ENCODE measurements around the gene MBP. TPM values are rescaled to one million over a fixed set of nuclear protein-coding genes. Genes with fewer than 3 reads are reported as not detected.

MBP gene
- total and polyA plus RNA-seq, 2 experiments from 2014 or later, result 18.4 to 22.9 TPM

- no peak for TF ChIP-seq EZH2phosphoT487 (IDR thresholded peaks at IDR 0.05; ENCODE audit: unreplicated experiment)
Observed at GRCh38 chr18:76955524-76956170, 176.9 kb downstream of the MBP start (continued).

- Histone ChIP-seq H3K4me2 (no peak overlapping the region), H3K27me3 (ENCODE audit: insufficient read depth) (no peaks in the 10 kb centered on the region), H3K4me1 (ENCODE audit: insufficient read depth) (no peaks in the 10 kb centered on the region), H3F3A (replicated peaks; ENCODE audit: low read depth) (no peaks in the 10 kb centered on the region), H3K9me2 (ENCODE audit: insufficient read depth) (no peaks in the 10 kb centered on the region), H3K79me2 (replicated peaks; ENCODE audit: insufficient read depth) (no peaks in the 10 kb centered on the region), H2AFZ (no peak overlapping the region), H3K36me3 (ENCODE audit: insufficient read depth) (no peaks in the 10 kb centered on the region), H3K4me3 (no peak overlapping the region), H3K27ac (ENCODE audit: low read depth) (no peak overlapping the region), H4K20me1 (replicated peaks; ENCODE audit: insufficient read depth) (no peaks in the 10 kb centered on the region; the same call in 1 of the 2 replicates)
- Mint-ChIP-seq H3K4me1 (peaks cover 10% of the 10 kb centered on the region; the same call in 1 of the 3 replicates), H3K27me3 (ENCODE audit: insufficient read depth, low read depth, poor library complexity) (peaks cover 2% of the 10 kb centered on the region), H3K4me3 (no peak overlapping the region), H3K27ac (no peak overlapping the region), H3K36me3 (ENCODE audit: low read depth) (peaks cover 20% of the 10 kb centered on the region), H3K9me3 (no peaks in the 10 kb centered on the region)
- DNase-seq (ENCODE audit: low spot score), result no peak
- no peak for ATAC-seq
- TF ChIP-seq ZNF462 (CRISPR knock-in tag; IDR thresholded peaks at IDR 0.05) (no peak), STAT1 (IDR thresholded peaks at IDR 0.05; ENCODE audit: unreplicated experiment) (no peak), NANOG (IDR thresholded peaks at IDR 0.05; ENCODE audit: borderline replicate concordance) (no peak), ETS1 (IDR thresholded peaks at IDR 0.05) (no peak), POLR2AphosphoS5 (IDR thresholded peaks at IDR 0.05; ENCODE audit: low read depth) (no peak), REST (IDR thresholded peaks at IDR 0.05; ENCODE audit: unreplicated experiment) (no peak), ZNF114 (CRISPR knock-in tag; IDR thresholded peaks at IDR 0.05) (no peak), CREB1 (CRISPR knock-in tag; IDR thresholded peaks at IDR 0.05; ENCODE audit: low read depth) (no peak), ZNF331 (CRISPR knock-in tag; IDR thresholded peaks at IDR 0.05; ENCODE audit: low read depth) (no peak), CTCF (conservative IDR thresholded peaks at IDR 0.05; ENCODE audit: low read depth in 2 of 2) (no peak), JUNB (IDR thresholded peaks at IDR 0.05; ENCODE audit: unreplicated experiment) (no peak), EZH2phosphoT487 (IDR thresholded peaks at IDR 0.05; ENCODE audit: unreplicated experiment) (no peak)
Observed at GRCh38 chr18:76953583-76954233, 178.9 kb downstream of the MBP start.

Data from GM23338 (cell line).